Spleen (tissue), 11 donors: ENCODE results near the gene ATG4C. TPM values are rescaled to one million over a fixed set of nuclear protein-coding genes. Genes with fewer than 3 reads are reported as not detected.
"Not testable (repeated sequence)": the region's sequence is repeated elsewhere in the genome, so short reads cannot be mapped to it uniquely, and the experiment has no call there.

Experiments used
- DNase-seq: peaks from one replicate; pipeline ENCODE4 v3.0.0-alpha.2; 2020
- H3K27ac ChIP-seq, 8 donors: fragments of 200-600 bp; sonication (generic) in 7 of 8; 1 replicate in 4 of 8; 2 replicates in 4 of 8; pipeline versions ENCODE4 v1.5.0 to v1.8.0; 2016 to 2021; ENCODE audit warnings: inconsistent platforms in 4 of 8, mild to moderate bottlenecking in 4 of 8, moderate library complexity in 1 of 8
- H3K27me3 ChIP-seq, 7 donors: fragments of 200-600 bp; sonication (generic) in 6 of 7; replicated peaks in 1 of 7; 1 replicate in 4 of 7; 2 replicates in 3 of 7; pipeline versions ENCODE4 v1.5.0 to v1.8.0; 2016 to 2021; ENCODE audit warnings: inconsistent platforms in 3 of 7, mild to moderate bottlenecking in 1 of 7
- H3K36me3 ChIP-seq, 6 donors: fragments of 200-600 bp; sonication (generic) in 5 of 6; 1 replicate in 4 of 6; 2 replicates in 2 of 6; pipeline versions ENCODE4 v1.5.0 to v1.8.0; 2016 to 2021; ENCODE audit warnings: inconsistent platforms in 2 of 6
- H3K4me1 ChIP-seq, 6 donors: fragments of 200-600 bp; sonication (generic) in 5 of 6; 1 replicate in 3 of 6; 2 replicates in 3 of 6; pipeline versions ENCODE4 v1.5.0 to v1.8.0; 2016 to 2021; ENCODE audit warnings: inconsistent platforms in 3 of 6
- H3K4me3 ChIP-seq, 8 donors: fragments of 200-600 bp; sonication (generic) in 7 of 8; 1 replicate in 4 of 8; 2 replicates in 4 of 8; pipeline versions ENCODE4 v1.5.0 to v1.8.0; 2016 to 2021; ENCODE audit warnings: inconsistent platforms in 4 of 8, mild to moderate bottlenecking in 4 of 8, moderate library complexity in 2 of 8
- H3K9me3 ChIP-seq, 8 donors: fragments of 200-600 bp; sonication (generic) in 7 of 8; 1 replicate in 4 of 8; 2 replicates in 4 of 8; pipeline versions ENCODE4 v1.5.0 to v1.8.0; 2016 to 2021; ENCODE audit warnings: inconsistent platforms in 4 of 8
- POLR2A ChIP-seq, 3 donors: fragments of 450-650 bp; IDR thresholded peaks; one replicate each; pipeline ENCODE4 v1.5.1; 2017; ENCODE audit warnings: antibody characterized with exemption in 3 of 3, mild to moderate bottlenecking in 1 of 3
- POLR2AphosphoS5 ChIP-seq, 3 donors: sonication (generic); formaldehyde crosslinking; IDR thresholded peaks; one replicate each; pipeline ENCODE4 v1.5.1; 2017; ENCODE audit warnings: antibody characterized with exemption in 3 of 3
- WGBS, 5 donors: extraction: QIAGEN DNeasy Blood & Tissue Kit in 3 of 5; methylation state at CpG; one replicate each; pipeline versions ENCODE4 v1.1.5 to v1.1.7; 2013 to 2018; 5-methylcytosine and 5-hydroxymethylcytosine counted together
- intact Hi-C: fragments of 100-400 bp; cut with DNase I; formaldehyde crosslinking; loops from one replicate; pipeline ENCODE4 v1.15.0; 2023; ENCODE audit warnings: low total_unique reads
- polyA plus RNA-seq, 3 donors: library from polyadenylated mRNA; stranded (reverse); fragments of 200-250 nt; gene quantifications; one replicate each; pipeline ENCODE4 v1.2.1, GENCODE V29; 2013
- total RNA-seq, 7 donors: library from RNA; depleted of rRNA in 3 of 7; stranded (reverse); fragments of >200 nt in 3 of 7; fragmentation: NEBNext Ultra II Directional in 4 of 7; extraction: Animal tissue kit (Norgen Biotek cat#: 25700) in 4 of 7; gene quantifications; one replicate each; pipeline versions ENCODE4 v1.1.0 to v1.2.1, GENCODE V29; 2016 to 2021
- TF ChIP-seq, protein P1 (sequence below), 11 experiments: fragments of 200-600 bp in 7 of 11; fragments of 450-650 bp in 4 of 11; sonication (generic) in 4 of 11; IDR thresholded peaks in 8 of 11; conservative IDR thresholded peaks in 3 of 11; 1 replicate in 7 of 11; 2 replicates in 4 of 11; pipeline versions ENCODE4 v1.4.0 to v1.8.0; 2016 to 2021; ENCODE audit warnings: antibody characterized with exemption in 11 of 11, inconsistent platforms in 4 of 11, mild to moderate bottlenecking in 1 of 11
- donor health status: healthy with polysubstance abuse.
- donor health status: DM: no; HTN: no; CAD: no; lungs with moderate emphysema.
- donor health status: DM: no; HTN: no; CAD: no.
- donor health status: Bipolar disorder and iron deficiency.
- donor health status: healthy.
- donor health status: DM: no; HTN: no; CAD: no.
- donor health status: DM: yes; HTN: yes; CAD: no.

The ATG4C gene
- total and polyA plus RNA-seq, 10 donors: 9.3 to 24.1 (median 15.7) TPM

DNA sequence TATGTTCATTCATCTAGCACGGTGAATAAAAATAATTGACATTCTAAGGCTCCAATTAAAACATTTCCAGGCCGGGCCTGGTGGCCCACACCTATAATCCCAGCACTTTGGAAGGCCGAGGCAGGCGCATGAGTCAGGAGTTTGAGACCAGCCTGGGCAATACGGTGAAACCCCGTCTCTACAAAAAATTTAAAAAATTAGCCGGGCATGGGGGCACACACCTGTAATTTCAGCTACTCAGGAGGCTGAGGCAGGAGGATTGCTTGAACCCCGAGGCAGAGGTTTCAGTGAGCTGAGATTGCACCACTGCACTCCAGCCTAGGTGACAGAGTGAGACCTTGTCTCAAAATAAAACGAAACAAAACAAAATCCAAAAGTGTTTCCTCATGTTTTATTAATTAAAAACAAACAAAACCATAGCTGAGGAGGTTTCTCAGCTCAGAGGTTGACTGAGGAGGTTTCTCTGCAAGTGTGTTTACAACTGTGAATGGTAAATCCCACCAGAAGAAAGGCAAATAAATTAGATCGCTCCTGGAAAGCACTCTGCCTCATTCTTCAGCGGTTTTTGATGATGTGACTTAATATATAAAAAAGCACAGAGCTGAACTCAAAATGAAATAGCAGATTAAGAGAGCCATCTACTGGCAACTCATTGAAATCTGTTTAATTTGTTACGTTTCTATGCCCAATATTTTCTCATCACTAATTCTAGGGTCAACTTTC is 37.7 kb upstream of the ATG4C start:
- H3K36me3 ChIP-seq: no peaks in the 10 kb centered on the region
- H3K4me3 ChIP-seq: no peak overlapping the region
- TF ChIP-seq POLR2AphosphoS5 (IDR thresholded peaks at IDR 0.05): no peak
- TF ChIP-seq, protein P1, sequence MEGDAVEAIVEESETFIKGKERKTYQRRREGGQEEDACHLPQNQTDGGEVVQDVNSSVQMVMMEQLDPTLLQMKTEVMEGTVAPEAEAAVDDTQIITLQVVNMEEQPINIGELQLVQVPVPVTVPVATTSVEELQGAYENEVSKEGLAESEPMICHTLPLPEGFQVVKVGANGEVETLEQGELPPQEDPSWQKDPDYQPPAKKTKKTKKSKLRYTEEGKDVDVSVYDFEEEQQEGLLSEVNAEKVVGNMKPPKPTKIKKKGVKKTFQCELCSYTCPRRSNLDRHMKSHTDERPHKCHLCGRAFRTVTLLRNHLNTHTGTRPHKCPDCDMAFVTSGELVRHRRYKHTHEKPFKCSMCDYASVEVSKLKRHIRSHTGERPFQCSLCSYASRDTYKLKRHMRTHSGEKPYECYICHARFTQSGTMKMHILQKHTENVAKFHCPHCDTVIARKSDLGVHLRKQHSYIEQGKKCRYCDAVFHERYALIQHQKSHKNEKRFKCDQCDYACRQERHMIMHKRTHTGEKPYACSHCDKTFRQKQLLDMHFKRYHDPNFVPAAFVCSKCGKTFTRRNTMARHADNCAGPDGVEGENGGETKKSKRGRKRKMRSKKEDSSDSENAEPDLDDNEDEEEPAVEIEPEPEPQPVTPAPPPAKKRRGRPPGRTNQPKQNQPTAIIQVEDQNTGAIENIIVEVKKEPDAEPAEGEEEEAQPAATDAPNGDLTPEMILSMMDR (IDR thresholded peaks at IDR 0.05 in 8 of 11, conservative IDR thresholded peaks at IDR 0.05 in 3 of 11): peak in 8 of 11 experiments; percentile 22 to 60 (median 48)
- WGBS, 5 donors: 59 to 68% (median 62%) methylated on average over 12 of the region's 12 CpGs
- no peak for DNase-seq
- H3K4me1 ChIP-seq: peaks cover 0 to 5% (median 0%) of the 10 kb centered on the region in 6 donors
- no peaks in the 10 kb centered on the region for H3K27me3 ChIP-seq
- H3K9me3 ChIP-seq: peaks cover 0 to 4% (median 0%) of the 10 kb centered on the region in 8 donors
- H3K27ac ChIP-seq: no peak overlapping the region
- intact Hi-C loops: loop anchor here (5.0 kb wide), 1 partner anchor 239 kb away; no protein-coding TSS in a partner anchor

DNA sequence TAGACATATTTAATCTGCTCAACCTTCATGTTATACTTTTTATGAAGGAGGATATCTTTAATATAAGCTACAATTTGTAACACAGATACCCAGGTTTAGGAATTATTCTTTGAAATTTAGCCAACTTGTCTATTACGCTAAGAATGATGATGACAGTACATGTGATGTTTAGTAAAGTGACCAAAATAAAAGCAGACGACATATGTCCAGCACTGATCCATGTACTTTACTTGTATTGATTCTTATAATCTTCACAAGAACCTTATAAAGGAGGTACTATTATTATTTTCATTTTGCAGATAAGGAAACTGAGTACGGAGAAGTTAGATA is 37.2 kb upstream of the ATG4C start:
- Histone ChIP-seq H3K9me3 (peaks cover 0 to 4% (median 0%) of the 10 kb centered on the region in 8 donors), H3K27me3 (no peaks in the 10 kb centered on the region), H3K4me3 (no peak overlapping the region), H3K27ac (no peak overlapping the region), H3K4me1 (peaks cover 0 to 5% (median 0%) of the 10 kb centered on the region in 6 donors), H3K36me3 (no peaks in the 10 kb centered on the region)
- TF ChIP-seq POLR2A (IDR thresholded peaks at IDR 0.05) (no peak), POLR2AphosphoS5 (IDR thresholded peaks at IDR 0.05) (no peak)
- TF ChIP-seq, protein P1 (IDR thresholded peaks at IDR 0.05 in 8 of 11, conservative IDR thresholded peaks at IDR 0.05 in 3 of 11): no peak
- DNase-seq: no peak
- intact Hi-C loops: loop anchor here (5.0 kb wide), 1 partner anchor 239 kb away; no protein-coding TSS in a partner anchor
- 69 to 77% (median 69%) methylated on average over 3 of the region's 3 CpGs for WGBS, 5 donors

DNA sequence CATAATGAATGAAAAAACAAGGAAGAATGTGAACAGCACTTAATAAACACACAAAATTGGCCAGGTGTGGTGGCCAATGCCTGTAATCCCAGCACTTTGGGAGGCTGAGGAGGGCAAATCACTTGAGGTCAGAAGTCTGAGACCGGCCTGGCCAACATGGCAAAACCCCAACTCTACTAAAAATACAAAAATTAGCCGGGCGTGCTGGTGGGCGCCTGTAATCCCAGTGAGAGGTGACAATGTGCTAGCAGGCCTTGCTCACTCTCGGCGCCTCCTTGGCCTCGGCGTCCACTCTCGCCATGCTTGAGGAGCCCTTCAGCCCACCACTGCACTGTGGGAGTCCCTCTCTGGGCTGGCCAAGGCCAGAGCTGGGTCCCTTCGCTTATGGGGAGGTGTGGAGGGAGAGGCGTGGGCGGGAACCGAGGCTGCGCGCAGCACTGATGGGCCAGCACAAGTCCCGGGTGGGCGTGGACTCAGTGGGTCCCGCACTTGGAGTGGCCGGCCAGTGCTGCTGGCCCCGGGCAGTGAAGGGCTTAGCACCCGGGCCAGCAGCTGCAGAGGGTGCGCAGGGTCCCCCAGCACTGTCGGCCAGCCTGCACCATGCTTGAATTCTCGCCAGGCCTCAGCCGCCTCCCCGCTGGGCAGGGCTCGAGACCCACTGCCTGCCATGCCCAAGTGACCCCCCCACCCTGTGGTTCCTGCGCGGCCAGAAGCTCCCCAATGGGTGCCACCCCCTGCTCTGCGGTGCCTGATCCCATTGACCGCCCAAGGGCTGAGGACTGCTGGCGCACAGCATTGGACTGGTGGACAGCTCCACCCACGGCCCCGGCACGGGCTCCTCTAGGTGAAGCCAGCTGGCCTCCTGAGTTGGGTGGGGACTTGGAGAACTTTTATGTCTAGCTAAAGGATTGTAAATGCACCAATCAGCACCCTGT is 30.6 kb upstream of the ATG4C start:
- H3K27ac ChIP-seq: no peak overlapping the region
- H3K4me3 ChIP-seq: no peak overlapping the region
- TF ChIP-seq POLR2A (IDR thresholded peaks at IDR 0.05): no peak
- TF ChIP-seq, protein P1 (IDR thresholded peaks at IDR 0.05 in 8 of 11, conservative IDR thresholded peaks at IDR 0.05 in 3 of 11): no peak
- no peak for TF ChIP-seq POLR2AphosphoS5 (IDR thresholded peaks at IDR 0.05)
- H3K4me1 ChIP-seq: no peaks in the 10 kb centered on the region
- DNase-seq: peak; percentile 62
- no peaks in the 10 kb centered on the region for H3K27me3 ChIP-seq
- peaks cover 0 to 4% (median 0%) of the 10 kb centered on the region in 8 donors for H3K9me3 ChIP-seq
- intact Hi-C loops: no loop called here
- WGBS, 5 donors: 94 to 98% (median 96%) methylated on average over 22 to 35 of the region's 35 CpGs
- H3K36me3 ChIP-seq: no peaks in the 10 kb centered on the region

DNA sequence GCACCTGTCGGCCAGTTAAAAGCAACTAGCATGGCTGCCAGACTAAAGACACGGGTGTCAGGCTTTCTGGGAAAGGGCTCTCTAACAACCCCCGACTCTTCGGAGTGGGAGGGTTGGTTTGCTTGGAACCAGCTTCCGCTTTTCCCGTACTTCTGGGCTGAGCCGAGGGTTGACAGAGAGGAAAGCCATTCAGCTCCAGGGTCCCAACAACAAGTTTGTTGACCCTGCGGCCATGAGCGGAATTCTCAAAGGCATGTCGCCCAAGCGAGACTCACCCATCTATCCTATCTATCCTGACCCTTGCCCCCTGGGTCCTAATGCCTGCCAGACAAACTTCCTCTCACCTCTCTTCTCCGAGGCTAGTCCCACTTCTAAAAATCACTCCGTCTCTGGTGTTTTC is 29.0 kb upstream of the ATG4C start:
- DNase-seq: peak; percentile 44
- H3K9me3 ChIP-seq, intact Hi-C loops, H3K27ac ChIP-seq, H3K36me3 ChIP-seq, H3K4me1 ChIP-seq, H3K4me3 ChIP-seq, H3K27me3 ChIP-seq: not testable (repeated sequence)
- WGBS, 5 donors: 89 to 93% (median 92%) methylated on average over 13 of the region's 13 CpGs

DNA sequence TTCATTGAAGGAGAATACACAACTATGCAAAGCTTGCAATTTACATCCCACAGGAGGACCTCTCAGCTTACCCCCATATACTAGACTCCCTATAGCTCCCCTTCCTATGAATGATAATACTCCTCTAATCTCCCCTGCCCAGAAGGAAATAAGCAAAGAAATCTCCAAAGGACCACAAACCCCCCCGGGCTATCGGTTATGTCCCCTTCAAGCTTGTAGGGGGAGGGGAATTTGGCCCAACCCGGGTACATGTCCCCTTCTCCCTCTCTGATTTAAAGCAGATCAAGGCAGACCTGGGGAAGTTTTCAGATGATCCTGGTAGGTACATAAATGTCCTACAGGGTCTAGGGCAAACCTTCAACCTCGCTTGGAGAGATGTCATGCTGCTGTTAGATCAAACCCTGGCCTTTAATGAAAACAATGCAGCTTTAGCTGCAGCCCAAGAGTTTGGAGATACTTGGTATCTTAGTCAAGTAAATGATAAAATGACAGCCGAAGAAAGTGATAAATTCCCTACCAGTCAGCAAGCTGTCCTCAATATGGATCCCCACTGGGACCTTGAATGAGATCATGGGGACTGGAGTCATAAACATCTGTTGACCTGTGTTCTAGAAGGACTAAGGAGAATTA is 27.6 kb upstream of the ATG4C start:
- H3K27ac ChIP-seq, DNase-seq, H3K27me3 ChIP-seq, H3K4me3 ChIP-seq, H3K36me3 ChIP-seq, H3K9me3 ChIP-seq, H3K4me1 ChIP-seq, intact Hi-C loops: not testable (repeated sequence)
- WGBS, 5 donors: 83 to 95% (median 86%) methylated on average over 5 of the region's 5 CpGs

DNA sequence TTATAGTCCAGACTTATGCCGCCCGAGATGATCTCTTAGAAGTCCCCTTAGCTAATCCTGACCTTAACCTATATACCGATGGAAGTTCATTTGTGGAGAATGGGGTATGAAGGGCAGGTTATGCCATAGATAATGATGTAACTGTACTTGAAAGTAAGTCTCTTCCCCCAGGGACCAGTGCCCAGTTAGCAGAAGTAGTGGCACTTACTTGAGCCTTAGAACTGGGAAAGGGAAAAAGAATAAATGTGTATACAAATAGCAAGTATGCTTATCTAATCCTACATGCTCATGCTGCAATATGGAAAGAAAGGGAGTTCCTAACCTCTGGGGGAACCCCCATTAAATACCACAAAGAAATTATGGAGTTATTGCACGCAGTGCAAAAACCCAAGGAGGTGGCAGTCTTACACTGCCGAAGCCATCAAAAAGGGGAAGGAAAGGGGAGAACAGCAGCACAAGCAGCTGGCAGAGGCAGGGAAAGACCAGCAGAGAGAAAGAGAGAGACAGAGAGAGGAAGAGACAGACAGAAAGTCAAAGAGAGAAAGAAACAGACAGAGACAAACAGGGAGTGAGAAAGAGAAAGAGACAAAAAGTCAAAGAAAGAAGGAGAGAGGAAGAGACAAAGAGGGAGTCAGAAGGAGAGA is 24.6 kb upstream of the ATG4C start:
- WGBS, 5 donors: 46 to 67% (median 59%) methylated on average over 3 to 5 of the region's 5 CpGs
- H3K27me3 ChIP-seq, intact Hi-C loops: not testable (repeated sequence)

More for the DNA sequence above, 24.6 kb upstream of the ATG4C start:
- not testable (repeated sequence) for H3K9me3 ChIP-seq, H3K36me3 ChIP-seq, H3K4me3 ChIP-seq, H3K4me1 ChIP-seq, DNase-seq, H3K27ac ChIP-seq
